ENCODE results near the gene PSMB4. TPM values are rescaled to one million over a fixed set of nuclear protein-coding genes. Genes with fewer than 3 reads are reported as not detected.
"Not testable (repeated sequence)": the region's sequence is repeated elsewhere in the genome, so short reads cannot be mapped to it uniquely, and the experiment has no call there.

Gene PSMB4
- total RNA-seq, 1 donor from 2014 or later: 135 TPM

GRCh38 chr1:151384584-151384983 is 14.8 kb upstream of the PSMB4 start:
- ATAC-seq (no peak), DNase-seq (ENCODE audit: low spot score) (no peak)

DNA sequence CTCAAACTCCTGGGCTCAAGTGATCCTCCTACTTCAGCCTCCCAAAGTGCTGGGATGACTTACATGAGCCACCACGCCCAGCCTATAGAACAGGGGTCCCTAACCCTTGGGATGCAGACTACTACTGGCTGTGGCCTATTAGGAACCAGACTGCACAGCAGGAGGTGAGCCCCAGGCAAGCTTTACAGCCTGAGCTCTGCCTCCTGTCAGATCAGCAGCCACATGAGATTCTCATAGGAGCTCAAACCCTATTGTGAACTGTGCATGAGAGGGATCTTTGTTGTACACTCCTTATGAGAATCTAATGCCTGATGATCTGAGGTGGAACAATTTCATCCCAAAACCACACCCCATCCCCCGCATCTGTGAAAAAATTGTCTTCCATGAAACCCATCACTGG is 13.4 kb upstream of the PSMB4 start:
- no peak for ATAC-seq
- DNase-seq (ENCODE audit: low spot score): no peak

DNA sequence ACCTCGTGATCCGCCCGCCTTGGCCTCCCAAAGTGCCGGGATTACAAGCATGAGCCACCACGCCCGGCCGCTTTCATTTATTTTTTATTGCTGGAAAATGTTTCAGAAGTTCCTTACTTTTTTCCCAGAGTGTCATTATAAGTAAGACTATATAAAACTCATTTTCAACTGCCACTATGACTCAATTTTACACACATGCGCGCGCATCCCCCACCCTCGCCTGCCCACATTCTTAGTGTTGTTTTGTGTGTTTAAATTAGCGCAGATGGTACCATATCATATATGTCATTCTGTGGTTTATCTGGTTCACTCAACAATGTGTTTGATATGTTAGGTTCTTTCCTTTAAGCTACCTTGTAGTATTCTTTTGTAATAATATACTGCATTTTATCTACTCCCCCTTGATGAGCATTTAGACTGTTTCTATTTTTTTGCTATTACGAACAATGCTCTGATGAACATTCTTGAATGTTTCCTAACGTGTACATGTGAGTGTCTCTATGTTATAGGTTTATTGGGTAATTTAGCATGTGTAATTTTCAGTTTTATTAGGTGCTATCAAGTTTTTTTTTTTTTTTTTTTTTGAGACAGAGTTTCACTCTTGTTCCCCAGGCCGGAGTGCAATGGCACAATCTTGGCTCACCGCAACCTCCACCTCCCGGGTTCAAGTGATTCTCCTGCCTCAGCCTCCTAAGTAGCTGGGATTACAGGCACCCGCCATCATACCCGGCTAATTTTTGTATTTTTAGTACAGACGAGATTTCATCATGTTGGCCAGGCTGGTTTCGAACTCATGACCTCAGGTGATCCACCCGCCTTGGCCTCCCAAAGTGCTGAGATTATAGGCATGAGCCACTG is 8.9 kb upstream of the PSMB4 start:
- ATAC-seq; DNase-seq (ENCODE audit: low spot score): not testable (repeated sequence)

DNA sequence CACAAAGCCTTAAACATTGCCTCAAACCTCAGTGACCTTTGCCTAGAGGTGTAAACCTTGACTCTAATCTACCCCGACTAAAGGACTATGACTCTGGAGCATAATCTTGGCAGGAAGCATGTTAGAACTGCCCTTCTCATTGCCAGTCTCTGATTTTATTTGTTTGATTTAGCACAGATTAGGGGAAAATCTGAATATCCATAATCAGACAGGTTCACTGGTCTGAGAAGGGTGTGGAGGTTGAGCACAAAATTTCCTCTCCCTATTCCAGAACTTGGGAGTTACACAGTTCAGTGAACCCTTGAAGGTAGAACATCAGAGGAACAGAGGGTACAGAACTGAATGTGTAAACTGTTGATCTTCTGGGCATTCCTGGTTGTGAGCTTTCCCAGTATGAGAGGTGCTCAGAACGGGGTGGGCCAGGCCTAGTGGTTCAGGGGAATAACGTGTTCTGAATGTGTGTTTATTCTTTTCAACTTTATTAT is 8.3 kb upstream of the PSMB4 start:
- peak; percentile 91 for ATAC-seq
- DNase-seq (ENCODE audit: low spot score): no peak

DNA sequence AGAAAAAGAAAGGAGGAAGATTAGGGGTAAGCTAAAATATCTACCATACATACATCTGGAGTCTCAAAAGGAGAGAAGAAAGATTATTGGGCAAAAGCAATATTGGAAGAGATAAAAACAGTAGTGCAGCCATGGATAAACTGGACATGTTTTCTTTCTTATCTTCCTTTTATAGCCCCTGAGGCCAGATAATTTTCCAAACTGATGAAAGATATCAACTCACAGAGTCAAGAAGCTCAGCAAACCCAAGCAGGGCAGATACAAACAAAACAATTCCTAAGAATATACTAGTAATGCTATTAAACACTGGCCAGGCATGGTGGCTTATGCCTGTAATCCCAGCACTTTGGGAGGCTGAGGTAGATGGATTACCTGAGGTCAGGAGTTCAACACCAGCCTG is 5.8 kb upstream of the PSMB4 start:
- no peak for ATAC-seq
- DNase-seq (ENCODE audit: low spot score): no peak

DNA sequence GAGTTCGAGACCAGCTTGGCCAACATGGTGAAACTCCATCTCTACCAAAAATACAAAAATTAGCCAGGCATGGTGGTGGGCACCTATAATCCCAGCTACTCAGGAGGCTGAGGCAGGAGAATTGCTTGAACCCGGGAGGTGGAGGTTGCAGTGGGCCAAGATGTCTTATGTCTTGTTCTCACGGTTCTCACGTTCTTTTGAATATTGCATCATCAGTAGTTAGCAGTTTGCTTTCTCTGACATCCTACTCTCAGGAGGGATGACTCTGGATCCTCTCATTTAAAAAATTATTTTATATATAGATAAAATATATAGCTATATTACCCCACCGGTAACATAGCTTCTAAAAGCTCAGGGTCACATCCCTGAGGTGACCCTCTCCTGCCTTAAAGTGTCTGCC is 3.1 kb upstream of the PSMB4 start:
- DNase-seq (ENCODE audit: low spot score); ATAC-seq: not testable (repeated sequence)

DNA sequence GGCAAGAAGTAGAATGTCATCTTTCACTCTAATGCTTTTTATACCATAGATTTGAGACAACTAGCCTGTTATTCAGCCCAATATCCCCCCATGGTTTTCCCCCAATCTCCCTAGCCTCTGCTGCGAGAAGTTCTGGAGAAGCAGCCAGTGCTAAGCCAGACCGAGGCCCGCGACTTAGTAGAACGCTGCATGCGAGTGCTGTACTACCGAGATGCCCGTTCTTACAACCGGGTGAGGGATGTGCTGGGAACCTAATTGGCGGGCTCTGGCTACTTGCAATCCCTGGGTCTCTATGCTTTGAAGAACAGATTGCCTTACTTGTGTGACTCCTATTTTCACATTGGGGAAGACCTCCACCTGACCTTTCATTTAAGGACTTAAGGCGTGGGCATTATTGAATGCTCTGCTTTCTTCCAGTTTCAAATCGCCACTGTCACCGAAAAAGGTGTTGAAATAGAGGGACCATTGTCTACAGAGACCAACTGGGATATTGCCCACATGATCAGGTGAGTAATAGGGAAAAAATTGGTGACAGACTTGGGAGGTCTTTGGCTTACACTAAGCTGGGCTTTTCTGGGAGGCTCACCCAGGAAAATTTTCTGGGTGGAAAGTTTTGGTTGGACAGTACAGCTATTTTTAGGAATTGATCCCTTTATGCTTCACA is 1.9 kb downstream of the PSMB4 start:
- ATAC-seq (no peak), DNase-seq (ENCODE audit: low spot score) (no peak)

DNA sequence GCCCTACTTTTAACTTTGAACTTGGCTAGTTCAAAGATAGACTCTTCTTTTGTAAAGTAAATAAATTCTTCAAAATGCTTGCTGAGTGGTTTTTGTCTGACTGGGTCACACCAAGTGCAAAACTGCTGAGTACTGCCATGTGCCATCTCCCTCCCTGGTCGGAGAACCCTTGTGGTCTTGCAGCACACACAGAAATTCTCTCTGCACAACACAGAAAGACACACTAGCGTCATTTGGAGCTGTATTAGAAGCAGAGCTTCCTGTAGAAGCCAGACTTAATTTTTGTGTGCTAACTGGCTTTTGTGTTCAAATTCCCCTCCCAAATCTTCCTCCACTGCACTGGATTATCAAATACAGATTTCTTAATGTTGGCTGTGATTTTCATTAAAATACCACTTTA is 2.5 kb downstream of the PSMB4 start:
- DNase-seq (ENCODE audit: low spot score) (no peak), ATAC-seq (peak; percentile 32)

GRCh38 chr1:151402764-151403163 is 3.4 kb downstream of the PSMB4 start:
- ATAC-seq (no peak), DNase-seq (ENCODE audit: low spot score) (no peak)

DNA sequence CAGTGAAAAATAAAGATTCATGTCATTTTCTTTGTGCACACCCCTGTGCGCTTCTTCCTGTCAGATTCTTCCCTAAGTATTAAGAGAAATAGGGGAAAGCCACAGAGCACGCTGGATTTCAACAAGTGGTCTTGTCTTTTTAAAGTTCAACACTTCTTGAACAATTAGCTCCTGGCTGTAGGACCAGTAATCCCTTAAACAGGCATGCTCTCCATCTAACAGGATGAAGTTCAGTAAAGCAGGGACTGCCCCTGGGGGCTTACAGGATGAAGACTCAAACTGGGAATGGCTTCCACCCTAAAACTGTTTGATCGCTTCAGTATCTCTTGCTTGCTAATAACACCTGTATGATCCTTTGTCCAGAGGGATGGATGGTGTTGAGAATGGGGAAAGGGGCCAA is 4.2 kb downstream of the PSMB4 start:
- ATAC-seq (no peak), DNase-seq (ENCODE audit: low spot score) (no peak)

DNA sequence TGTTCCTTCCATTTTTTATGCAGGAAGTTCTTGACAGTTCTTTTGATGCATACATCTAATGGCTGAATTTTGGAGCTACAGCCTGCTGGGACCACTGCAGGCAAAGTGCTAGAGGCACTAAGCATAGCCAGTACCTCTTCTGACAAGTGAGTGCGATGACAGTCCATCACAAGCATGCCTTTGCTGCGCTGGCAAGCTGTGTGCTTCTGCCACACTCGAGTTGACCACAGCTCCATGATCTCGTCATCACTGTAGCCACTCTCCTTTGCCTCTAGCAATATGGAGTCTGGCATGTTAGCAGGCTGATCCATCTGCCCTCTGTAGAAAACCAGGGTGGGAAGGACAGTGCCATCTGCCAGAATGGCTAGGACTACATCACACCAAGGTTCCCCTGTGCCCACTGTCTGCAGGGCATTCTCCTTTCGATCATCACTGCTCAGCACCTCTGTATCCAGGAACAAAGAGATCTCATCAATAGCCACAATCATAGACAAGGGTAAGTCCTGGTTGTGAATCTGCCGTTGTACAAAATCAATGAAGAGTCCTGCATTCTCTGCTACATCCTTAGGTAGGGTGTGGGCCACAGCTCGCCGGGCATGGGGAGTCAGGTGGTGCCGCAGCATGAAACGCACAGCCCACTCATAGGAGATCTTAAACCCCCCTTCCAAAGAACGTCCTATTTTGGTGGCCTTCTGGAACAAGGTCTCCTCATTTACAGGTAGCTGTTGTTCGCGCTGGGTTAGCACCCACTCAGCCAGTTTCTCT is 6.0 kb downstream of the PSMB4 start:
- DNase-seq (ENCODE audit: low spot score) (no peak), ATAC-seq (no peak)

DNA sequence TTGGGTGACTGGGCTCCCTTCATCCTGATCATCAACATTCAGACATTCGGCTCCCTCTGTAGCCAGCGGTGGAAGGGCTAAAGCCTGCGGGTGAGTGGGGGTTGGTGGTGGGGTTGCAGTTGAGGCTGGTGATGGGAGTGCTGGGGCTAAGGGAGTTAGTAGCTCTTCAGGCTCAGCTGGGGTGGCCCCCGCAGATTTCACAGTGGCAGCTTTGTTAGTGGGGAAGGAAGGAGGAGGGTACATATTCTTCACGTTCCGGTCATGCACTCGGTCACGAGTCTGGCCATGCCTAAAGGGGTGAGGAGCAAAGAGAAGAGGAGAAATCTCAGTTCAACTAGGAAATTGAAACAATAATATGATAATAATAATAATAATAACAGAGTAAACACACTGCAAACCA is 6.8 kb downstream of the PSMB4 start:
- DNase-seq (ENCODE audit: low spot score): no peak
- no peak for ATAC-seq

DNA sequence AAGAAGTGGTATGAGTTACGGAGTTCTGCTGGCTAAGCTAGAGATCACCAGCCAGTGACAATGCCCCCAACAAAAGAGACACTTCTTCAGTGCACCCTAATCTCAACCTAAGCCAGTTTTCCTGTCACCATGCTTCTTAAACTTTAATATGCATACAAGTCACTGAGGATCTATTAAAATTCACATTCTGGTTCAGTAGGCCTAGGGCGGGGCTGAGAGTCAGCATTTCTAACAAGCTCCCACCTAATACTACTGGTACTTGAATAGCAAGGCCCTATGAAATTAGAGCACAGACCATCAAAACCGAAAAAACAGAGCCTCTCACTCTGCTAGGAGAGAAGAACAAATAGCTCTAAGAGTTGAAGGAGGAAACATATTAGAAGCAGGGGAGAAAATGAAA is 7.9 kb downstream of the PSMB4 start:
- no peak for ATAC-seq
- DNase-seq (ENCODE audit: low spot score): no peak

DNA sequence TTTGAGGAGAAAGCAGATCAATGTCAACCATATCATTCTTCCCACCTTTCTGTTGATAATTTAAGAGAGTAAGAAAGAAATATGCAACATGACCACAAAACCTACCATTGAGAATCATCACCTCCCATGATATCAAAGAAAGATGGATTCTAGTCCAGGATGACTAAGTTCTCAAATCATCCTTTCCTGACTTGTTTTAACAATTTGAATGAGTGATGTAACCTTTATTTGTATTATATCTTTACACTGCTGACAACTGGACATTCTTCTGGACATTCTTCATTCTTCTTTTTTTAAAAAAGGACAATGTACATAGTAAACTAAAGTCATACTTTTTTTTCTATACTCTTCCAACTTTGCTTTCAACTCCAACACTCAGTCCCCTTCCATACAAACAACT is 9.5 kb downstream of the PSMB4 start:
- no peak for ATAC-seq
- DNase-seq (ENCODE audit: low spot score): no peak

- ATAC-seq: no peak
- DNase-seq (ENCODE audit: low spot score): no peak
Measured at GRCh38 chr1:151411884-151412283, 12.5 kb downstream of the PSMB4 start.

DNA sequence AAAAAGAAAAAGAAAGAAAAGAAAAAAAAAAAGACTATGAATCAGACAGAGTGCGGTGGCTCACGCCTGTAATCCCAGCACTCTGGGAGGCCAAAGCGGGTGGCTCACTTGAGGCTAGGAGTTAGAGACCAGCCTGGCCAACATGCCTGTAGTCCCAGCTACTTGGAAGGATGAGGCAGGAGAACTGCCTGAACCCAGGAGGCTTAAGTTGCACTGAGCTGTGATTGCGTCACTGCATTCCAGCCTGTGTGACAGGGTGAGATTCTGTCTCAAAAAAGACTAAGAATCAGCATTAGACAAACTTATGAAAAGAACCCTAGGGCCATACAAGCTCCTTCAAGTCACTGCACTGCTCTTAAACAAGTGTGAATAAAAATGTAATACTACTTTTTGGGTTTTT is 16.9 kb downstream of the PSMB4 start:
- no peak for ATAC-seq
- DNase-seq (ENCODE audit: low spot score): no peak

- ATAC-seq: no peak
Measured at GRCh38 chr1:151418081-151418480, 18.7 kb downstream of the PSMB4 start.

GRCh38 chr1:151419819-151420218 is 20.4 kb downstream of the PSMB4 start:
- ATAC-seq (no peak), DNase-seq (ENCODE audit: low spot score) (no peak)

More at GRCh38 chr1:151418081-151418480, 18.7 kb downstream of the PSMB4 start:
- DNase-seq (ENCODE audit: low spot score): no peak

DNA sequence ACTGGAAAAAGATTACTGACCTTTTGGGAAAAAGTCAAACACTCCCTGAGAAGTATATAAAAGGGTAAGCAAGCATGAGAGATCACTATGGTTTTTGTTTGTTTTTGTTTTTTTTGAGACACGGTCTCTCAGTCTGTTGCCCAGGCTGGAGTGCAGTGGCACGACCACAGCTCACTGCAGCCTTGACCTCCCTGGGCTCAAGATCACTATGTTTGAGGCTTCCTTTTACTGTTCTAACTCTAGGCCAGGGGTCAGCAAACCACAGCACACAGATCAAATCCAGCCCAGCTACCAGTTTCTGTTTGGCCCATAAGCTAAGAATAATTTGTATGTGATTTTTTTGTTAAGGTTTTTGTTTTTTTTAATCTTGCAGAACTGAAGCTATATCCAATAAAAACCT is 25.7 kb downstream of the PSMB4 start:
- no peak for DNase-seq (ENCODE audit: low spot score)
- ATAC-seq: no peak

DNA sequence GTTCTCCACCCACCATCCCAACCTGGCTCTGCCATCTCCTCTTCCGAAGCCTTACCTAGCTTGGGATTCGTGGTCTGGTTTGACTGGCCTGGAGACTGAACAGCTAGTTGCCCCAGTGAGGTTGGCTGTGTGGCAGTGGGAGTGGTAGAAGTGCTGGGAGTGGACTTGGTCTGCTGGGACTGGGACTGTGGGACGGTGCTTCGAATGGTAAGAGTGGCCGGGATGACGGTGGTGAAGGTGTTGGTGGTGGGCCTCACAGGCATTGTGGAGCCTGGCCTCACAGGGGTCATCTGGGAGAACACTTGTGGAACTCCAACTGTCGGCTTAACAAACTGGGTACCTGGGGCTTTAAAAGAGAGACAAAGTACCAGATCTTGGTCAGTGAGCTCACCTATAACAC is 28.7 kb downstream of the PSMB4 start:
- DNase-seq (ENCODE audit: low spot score) (no peak), ATAC-seq (no peak)

- ATAC-seq; DNase-seq (ENCODE audit: low spot score): not testable (repeated sequence)
Measured at GRCh38 chr1:151433827-151434226, 34.5 kb downstream of the PSMB4 start.

Data from left lobe of liver (tissue), 2 donors.